ENCODE measurements around the gene LILRB5. TPM values are rescaled to one million over a fixed set of nuclear protein-coding genes. Genes with fewer than 3 reads are reported as not detected.
"Not testable (repeated sequence)": the region's sequence is repeated elsewhere in the genome, so short reads cannot be mapped to it uniquely, and the experiment has no call there.

Gene LILRB5
- total RNA-seq, 1 donor from 2014 or later = 5.3 TPM

DNA sequence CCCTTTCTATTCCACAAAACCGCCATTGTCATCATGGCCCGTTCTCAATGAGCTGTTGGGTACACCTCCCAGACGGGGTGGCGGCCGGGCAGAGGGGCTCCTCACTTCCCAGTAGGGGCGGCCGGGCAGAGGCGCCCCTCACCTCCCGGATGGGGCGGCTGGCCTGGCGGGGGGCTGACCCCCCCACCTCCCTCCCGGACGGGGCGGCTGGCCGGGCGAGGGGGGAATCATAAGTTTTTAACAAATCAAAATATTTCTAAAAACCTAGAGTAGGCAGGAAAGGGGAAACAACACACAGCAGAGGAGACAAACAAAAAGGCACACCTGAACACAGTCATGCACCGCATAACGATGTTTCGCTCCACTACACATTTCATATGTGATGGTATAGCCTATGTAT, 42.3 kb downstream of the LILRB5 start:
- DNase-seq (ENCODE audit: low spot score) = not testable (repeated sequence)

DNA sequence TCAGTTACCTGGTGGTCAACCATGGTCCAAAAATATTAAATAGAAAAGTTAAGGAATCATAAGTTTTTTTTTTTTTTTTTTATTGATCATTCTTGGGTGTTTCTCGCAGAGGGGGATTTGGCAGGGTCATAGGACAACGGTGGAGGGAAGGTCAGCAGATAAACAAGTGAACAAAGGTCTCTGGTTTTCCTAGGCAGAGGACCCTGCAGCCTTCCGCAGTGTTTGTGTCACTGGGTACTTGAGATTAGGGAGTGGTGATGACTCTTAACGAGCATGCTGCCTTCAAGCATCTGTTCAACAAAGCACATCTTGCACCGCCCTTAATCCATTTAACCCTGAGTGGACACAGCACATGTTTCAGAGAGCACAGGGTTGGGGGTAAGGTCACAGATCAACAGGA, 42.9 kb downstream of the LILRB5 start:
- DNase-seq (ENCODE audit: low spot score) = not testable (repeated sequence)

DNA sequence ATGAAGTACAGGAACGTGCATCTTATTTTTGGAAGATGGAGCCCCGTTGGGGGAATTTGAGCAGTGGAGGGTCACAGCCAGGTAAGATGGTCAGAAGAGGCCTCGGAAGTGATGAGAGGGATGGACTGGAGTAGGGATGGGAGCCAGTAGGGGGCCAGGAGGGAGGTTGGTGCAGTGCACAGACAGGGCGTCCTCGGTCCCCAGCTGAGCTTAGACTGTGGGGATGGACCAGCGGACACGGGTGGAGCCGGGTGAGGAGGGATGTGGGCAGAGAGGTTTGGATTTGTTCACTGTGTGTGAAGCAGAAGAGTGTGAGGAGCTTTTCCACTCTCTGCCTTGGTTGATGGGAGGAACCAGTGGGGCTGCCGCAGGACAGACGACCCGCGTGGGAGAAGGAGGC, 45.8 kb downstream of the LILRB5 start:
- no peak for DNase-seq (ENCODE audit: low spot score)

DNA sequence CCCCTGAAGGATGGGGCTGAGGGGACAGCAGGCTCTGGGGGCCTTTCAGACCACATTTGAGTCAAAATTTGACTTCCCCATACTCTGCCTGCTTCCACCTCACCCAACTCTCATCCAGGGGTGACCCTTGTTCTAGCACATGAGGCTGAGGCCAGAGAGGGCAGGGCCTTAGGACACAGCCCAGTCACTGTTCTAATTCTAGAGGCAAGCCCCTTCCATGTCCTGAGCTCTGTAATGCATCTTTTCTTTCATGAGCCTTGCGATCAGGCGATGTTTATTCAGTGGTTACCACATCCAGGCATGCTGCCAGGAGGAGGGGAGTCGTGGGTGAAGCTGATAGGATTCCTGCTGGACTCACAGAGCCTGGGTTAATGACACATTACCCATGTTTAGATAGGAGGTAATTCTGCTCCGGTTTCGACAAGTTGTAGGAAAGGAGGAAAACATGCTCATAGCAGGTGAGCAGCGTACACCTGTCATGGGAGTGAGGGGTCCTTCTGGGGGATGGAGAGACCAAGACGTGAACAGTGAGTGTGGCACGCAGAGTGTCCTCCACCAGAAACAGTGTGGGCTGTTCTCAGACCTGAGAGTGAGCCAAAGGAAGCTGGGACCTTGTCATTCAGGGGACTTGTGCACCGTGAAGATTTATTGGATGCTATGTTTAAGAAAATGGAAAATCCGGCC, 47.1 kb downstream of the LILRB5 start:
- peak; percentile 94 for DNase-seq (ENCODE audit: low spot score)

DNA sequence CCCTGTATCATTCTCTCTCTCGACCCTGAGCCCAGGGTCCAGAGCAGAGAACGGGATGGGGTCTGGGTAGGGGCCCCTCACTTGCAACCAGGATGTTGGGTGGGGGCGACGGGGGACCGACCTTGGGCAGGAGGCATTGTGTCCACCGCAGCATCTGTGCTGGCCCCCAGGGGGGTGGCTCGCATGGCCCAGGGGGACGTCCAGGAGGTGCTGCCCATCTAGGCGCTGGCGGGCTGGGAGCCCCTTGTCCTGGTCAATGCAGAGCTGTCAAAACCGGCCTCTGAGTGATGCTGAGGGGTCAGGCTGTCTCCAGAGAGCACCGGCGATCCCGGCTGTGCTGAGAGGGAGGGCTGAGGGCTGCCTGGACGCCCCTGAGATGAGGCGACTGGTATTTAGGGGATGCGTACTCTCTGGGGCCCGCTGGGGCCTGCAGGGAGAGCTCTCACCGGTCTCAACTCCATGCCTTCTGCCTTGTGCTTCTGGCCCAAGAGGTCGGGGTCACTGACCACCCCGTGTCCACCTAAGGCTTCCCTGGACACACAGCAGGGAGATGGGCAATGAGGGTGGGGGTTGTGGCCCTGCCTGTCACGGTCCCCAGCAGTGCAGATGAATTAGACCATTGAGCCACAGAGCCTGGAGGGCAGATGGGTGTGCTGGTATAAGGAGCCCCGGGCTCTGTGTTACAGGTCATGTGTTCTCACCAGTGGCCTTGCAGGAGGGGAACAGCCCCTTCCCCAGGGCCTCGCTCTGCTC, 47.8 kb downstream of the LILRB5 start:
- DNase-seq (ENCODE audit: low spot score) = no peak

DNA sequence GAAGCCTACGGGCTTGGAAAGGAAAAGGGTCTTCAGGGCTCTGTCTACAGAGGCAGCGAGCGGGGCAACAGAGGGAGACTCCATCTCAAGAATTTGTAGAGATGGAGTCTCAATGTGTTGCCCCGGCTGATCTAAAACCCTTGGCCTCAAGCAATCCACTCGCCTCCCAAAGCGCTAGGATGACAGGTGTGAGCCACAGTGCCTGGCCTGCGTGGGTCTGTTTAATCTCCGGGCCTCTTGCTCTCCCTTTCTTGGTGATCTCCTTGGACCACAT, 48.4 kb downstream of the LILRB5 start:
- no peak for DNase-seq (ENCODE audit: low spot score)

DNA sequence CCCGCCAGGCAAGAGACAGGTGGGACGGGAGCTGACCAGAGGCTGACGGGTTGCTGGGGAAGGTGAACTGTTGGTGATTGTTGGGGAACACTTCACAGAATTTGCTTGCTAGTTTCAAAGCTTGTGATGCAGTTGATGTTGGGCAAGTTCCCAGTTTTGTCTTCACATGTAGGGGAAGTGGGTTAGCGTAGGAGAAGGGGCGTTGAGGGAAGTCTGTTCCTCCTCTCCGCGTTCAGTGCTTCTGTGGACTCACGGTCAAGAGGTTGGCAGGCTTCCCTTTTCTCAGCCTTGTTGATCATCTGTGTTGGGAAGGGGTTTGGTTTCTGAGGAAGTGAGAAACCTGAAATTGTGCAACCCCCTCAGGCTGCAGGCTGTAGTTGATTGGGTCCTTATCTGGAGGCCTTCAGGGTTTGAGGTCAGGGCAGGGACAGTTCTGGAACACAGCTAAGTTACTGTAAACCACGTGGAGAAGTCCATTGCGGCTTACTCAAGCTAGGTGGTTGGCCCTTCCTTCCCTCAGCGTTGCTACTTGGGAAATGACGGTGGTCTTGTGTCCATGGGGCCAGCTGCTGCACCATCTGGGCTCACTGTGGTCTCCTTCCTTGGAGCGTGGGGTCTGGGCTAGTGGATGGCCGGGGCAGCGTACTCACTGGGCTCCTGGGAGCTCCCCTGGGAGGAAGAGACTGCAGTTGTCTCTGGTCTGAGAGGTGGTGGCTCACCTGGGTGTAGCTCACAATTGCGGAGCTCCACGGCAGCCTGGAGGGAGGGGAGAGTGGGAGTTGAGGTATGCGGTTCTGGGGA, 48.9 kb downstream of the LILRB5 start:
- peak; percentile 63 for DNase-seq (ENCODE audit: low spot score)

DNA sequence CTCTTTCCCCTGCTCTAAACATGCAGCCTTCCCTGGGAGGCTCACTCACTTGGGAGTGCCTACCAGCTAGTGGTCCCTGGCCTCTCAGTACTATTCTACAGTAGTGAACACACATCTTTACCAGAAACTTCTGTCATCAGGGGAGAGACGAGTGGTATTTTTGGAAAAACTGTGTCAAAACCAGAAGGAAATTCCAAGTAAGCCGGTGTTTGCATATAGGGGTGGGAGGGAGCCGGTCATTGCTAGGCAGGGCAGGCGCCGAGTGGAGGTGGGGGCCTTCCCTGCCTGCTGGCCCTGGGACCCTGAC, 49.4 kb downstream of the LILRB5 start:
- DNase-seq (ENCODE audit: low spot score) = no peak

DNA sequence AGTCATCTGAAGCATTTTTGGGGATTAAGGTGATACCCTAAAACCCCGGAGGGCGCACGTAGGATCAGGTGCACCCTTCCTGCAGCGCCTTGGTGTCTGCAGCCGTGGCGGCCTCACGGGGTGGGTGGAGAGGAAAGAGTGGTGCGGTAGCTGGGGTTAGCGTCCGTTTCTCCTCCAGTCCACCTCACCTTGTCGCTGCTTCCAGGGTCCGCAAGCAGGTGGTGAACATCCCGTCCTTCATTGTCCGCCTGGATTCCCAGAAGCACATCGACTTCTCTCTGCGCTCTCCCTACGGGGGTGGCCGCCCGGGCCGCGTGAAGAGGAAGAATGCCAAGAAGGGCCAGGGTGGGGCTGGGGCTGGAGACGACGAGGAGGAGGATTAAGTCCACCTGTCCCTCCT, 49.9 kb downstream of the LILRB5 start:
- DNase-seq (ENCODE audit: low spot score) = not testable (repeated sequence)

DNA sequence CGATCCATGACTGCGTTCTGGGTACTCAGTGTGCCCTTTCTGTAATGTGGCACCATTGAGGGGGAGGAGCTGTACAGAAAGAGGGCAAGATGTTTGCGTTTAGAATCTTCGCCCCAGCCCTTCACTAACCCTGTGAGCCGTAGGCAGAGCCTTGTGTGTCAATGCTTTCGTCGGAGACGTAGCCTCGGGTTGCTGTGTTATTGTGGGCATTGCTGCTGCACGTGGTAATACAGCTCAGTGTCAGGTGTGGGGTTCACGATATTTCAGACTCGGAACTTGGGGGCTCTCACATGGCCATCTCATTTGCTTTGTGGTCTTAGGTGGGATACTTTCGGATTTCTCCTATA, 50.3 kb downstream of the LILRB5 start:
- DNase-seq (ENCODE audit: low spot score) = no peak

DNA sequence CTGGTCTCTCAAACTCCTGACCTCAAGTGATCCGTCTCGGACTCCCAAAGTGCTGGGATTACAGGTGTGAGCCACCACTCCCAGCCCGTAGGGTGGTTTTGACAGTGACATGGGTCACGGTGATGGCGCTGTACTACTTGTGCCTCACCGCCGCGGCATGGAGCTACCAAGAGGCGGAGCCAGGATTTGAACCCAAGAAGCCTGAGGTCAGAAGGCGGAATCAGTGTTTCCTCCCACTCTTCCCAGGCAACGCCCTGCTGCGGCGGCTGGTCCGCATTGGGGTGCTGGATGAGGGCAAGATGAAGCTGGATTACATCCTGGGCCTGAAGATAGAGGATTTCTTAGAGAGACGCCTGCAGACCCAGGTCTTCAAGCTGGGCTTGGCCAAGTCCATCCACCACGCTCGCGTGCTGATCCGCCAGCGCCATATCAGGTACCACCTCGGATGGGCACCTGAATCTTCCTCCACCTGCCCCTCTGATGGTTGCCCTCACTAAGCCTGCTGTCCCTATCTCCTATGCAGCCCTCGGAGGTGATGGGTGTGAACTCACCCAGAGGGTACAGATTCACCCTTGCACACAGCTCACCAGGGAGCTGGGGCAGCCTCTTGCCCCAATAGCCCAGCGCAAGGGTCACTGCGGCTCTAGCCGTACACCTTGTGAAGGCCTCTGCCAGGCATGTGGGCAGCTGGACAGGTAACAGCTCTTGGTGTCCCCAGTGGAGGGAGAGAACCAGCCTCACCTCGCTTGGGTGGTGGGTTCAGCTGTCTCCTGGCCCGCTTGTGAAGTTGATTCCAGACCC, 50.8 kb downstream of the LILRB5 start:
- no peak for DNase-seq (ENCODE audit: low spot score)

DNA sequence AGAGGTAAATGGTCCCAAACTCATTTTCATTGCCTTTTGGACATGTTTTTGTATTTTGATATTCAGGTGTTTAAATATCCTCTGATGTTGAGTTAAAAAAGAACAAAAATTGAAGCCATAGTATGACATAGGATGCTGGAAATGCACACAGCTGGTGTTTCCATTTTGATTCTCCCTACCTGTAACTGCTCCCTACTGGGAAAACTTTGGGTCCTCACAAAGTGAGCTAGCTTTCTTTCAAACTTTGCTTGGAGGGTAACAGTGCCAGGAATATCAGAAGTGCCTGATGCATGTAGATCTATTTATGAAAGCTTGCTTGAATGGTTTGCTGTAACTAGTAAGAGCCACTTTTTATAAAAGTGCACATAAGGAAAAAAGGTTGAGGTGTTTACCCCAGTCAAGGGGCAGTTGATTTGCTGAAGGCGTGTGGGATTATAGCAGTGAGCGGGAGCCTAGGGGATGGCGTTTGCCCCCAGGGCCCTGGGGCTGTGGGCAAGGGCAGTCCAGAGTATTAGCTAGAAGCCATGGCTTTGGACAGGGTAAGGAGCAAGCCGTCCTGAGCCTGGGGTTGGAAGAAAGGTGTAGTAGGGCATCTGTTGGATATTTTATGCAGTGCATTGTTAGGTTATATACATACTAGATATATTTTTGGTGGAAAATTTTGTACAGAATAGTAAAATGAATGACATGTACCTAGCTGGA, 52.2 kb downstream of the LILRB5 start:
- DNase-seq (ENCODE audit: low spot score) = no peak

DNA sequence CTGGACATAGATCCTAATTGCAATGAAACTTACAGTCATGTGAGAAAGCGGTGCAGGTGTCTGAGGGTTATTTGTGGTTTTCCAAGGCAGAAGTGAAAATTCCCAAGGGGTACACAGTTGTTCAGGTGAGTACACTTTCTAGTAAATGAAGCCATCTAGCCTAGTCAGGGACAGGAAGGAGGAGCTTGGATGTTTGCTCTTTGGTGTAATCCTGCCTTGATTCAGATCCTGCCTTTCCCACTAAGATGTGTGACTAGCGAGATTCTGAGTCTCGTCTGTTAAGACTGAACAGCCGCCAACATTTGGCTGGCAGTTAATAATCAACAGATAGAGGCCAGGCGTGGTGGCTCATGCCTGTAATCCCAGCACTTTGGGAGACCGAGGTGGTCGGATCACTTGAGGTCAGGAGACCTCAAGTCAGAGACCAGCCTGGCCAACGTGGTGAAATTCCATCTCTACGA, 53.9 kb downstream of the LILRB5 start:
- no peak for DNase-seq (ENCODE audit: low spot score)

DNA sequence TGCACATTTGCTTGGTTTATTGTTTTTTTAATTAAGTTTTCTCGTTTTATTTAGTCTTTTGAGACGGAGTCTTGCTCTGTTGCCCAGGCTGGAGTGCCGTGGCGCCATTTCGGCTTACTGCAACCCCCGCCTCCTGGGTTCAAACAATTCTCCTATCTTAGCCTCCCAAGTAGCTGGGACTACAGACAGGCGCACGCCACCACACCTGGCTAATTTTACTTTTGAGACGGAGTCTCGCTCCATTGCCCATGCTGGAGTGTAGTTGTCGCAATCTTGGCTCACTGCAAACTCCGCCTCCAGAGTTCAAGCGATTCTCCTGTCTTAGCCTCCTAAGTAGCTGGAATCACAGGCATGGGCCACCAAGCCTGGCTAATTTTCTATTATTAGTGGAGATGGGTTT, 55.1 kb downstream of the LILRB5 start:
- no peak for DNase-seq (ENCODE audit: low spot score)

DNA sequence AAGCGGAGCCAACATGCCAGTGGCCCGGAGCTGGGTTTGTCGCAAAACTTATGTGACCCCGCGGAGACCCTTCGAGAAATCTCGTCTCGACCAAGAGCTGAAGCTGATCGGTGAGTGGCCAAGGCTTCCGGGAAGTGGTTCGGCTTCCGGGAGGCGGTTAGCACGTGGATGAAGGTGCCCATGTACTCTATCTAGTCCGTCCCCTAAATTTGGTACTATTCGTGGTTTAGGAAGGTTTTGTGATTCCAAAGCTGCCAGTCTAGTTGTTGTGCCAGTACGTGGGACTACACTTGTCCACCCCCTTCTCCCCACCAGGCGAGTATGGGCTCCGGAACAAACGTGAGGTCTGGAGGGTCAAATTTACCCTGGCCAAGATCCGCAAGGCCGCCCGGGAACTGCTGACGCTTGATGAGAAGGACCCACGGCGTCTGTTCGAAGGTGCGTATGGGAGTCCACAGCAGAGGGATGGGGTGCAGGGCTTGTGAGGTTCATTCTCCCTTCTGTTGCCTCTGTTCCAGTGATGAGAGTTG, 55.8 kb downstream of the LILRB5 start:
- DNase-seq (ENCODE audit: low spot score) = no peak

Other genes starting within 250 kb of the LILRB5 start
- not detected for gene VSTM1, start 193.4 kb downstream of the LILRB5 start, total RNA-seq
- not detected for gene TARM1, start 175.9 kb downstream of the LILRB5 start, total RNA-seq
- gene OSCAR, start 156.5 kb downstream of the LILRB5 start, total RNA-seq = 1.7 TPM
- 126 TPM for gene NDUFA3, start 154.4 kb downstream of the LILRB5 start, total RNA-seq
- gene TFPT, start 141.6 kb downstream of the LILRB5 start, total RNA-seq = 16.8 TPM
- 59.0 TPM for gene PRPF31, start 141.5 kb downstream of the LILRB5 start, total RNA-seq
- 54.6 TPM for gene CNOT3, start 119.5 kb downstream of the LILRB5 start, total RNA-seq
- 5.8 TPM for gene LENG1, start 97.6 kb downstream of the LILRB5 start, total RNA-seq
- gene TMC4, start 84.1 kb downstream of the LILRB5 start, total RNA-seq = 155 TPM
- gene MBOAT7, start 67.7 kb downstream of the LILRB5 start, total RNA-seq = 175 TPM
- 27.7 TPM for gene TSEN34, start 66.0 kb downstream of the LILRB5 start, total RNA-seq
- 1,389 TPM for gene RPS9, start 56.4 kb downstream of the LILRB5 start, total RNA-seq
- 5.6 TPM for gene LILRB3, start 34.3 kb downstream of the LILRB5 start, total RNA-seq
- gene LILRA6, start 14.5 kb downstream of the LILRB5 start, total RNA-seq = 1.6 TPM
- gene LILRB2, start 23.8 kb upstream of the LILRB5 start, total RNA-seq = 2.6 TPM
- 2.1 TPM for gene LILRA5, start 55.9 kb upstream of the LILRB5 start, total RNA-seq
- gene LILRA4, start 81.9 kb upstream of the LILRB5 start, total RNA-seq = 0.44 TPM
- gene LAIR1, start 107.7 kb upstream of the LILRB5 start, total RNA-seq = 16.1 TPM
- gene TTYH1, start 158.2 kb upstream of the LILRB5 start, total RNA-seq = 2.7 TPM
- gene LENG8, start 191.9 kb upstream of the LILRB5 start, total RNA-seq = 269 TPM
- gene LENG9, start 206.5 kb upstream of the LILRB5 start, total RNA-seq = 10.2 TPM
- gene CDC42EP5, start 216.0 kb upstream of the LILRB5 start, total RNA-seq = 77.0 TPM
- not detected for gene LAIR2, start 245.6 kb upstream of the LILRB5 start, total RNA-seq